Measurements from ENCODE around the gene PCSK1N. TPM values are rescaled to one million over a fixed set of nuclear protein-coding genes. Genes with fewer than 3 reads are reported as not detected.
"Not testable (repeated sequence)": the region's sequence is repeated elsewhere in the genome, so short reads cannot be mapped to it uniquely, and the experiment has no call there.

Gene PCSK1N
- total RNA-seq, 4 donors from 2014 or later = 3.0 to 15.9 (median 3.4) TPM; not detected in 1

GRCh38 chrX:48826135-48826875 is 9.1 kb downstream of the PCSK1N start, which contains the start of gene ERAS:
TSS of gene ERAS (plus strand) at chrX:48826513. CDS start at chrX:48829124, 2,611 bp downstream.
- intact Hi-C loops (cut with DNase I; ENCODE audit: low total_unique reads) = no loop called here

DNA sequence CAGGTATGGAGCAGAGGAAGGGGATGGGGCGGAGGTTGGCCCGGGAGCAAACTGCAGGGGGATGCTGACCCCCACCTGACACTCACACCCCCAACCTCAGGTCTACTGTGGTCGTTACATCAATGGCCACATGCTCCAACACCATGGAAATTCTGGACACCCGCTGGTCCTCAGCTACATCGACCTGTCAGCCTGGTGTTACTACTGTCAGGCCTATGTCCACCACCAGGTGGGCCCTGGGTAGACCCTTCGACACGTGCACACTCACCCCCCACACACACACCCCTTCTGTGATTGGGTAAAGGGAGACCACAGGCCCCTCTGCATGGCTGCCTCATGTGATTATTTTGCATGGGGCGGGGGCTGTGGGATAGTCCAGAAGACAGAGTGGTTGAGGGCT is 11.3 kb downstream of the PCSK1N start:
- H3K4me1 ChIP-seq = no peaks in the 10 kb centered on the region
- intact Hi-C loops (cut with DNase I; ENCODE audit: low total_unique reads) = no loop called here
- no peak overlapping the region for H3K4me3 ChIP-seq
- TF ChIP-seq CTCF (IDR thresholded peaks at IDR 0.05) (no peak), POLR2A (IDR thresholded peaks at IDR 0.05) (no peak)
- no peaks in the 10 kb centered on the region for H3K36me3 ChIP-seq
- no peaks in the 10 kb centered on the region for H3K9me3 ChIP-seq
- H3K27ac ChIP-seq = no peak overlapping the region
- no peaks in the 10 kb centered on the region for H3K27me3 ChIP-seq
- DNase-seq = no peak

More at GRCh38 chrX:48826135-48826875, 9.1 kb downstream of the PCSK1N start, which contains the start of gene ERAS:
- no peak for TF ChIP-seq CTCF (IDR thresholded peaks at IDR 0.05)
- TF ChIP-seq POLR2A (IDR thresholded peaks at IDR 0.05) = no peak
- Histone ChIP-seq H3K27me3 (no peaks in the 10 kb centered on the region), H3K27ac (no peak within 1 kb of the TSS), H3K4me1 (no peaks in the 10 kb centered on the region), H3K36me3 (no peaks in the 10 kb centered on the region), H3K9me3 (no peaks in the 10 kb centered on the region), H3K4me3 (no peak within 1 kb of the TSS)
- no peak for DNase-seq

DNA sequence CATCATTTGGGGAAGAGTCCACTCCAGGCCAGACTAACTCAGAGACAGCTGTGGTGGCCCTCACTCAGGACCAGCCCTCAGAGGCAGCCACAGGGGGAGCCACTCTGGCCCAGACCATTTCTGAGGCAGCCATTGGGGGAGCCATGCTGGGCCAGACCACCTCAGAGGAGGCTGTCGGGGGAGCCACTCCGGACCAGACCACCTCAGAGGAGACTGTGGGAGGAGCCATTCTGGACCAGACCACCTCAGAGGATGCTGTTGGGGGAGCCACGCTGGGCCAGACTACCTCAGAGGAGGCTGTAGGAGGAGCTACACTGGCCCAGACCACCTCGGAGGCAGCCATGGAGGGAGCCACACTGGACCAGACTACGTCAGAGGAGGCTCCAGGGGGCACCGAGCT is 12.4 kb downstream of the PCSK1N start:
- DNase-seq = no peak
- Histone ChIP-seq H3K4me1 (no peaks in the 10 kb centered on the region), H3K4me3 (no peak overlapping the region), H3K27me3 (no peaks in the 10 kb centered on the region), H3K36me3 (no peaks in the 10 kb centered on the region), H3K9me3 (no peaks in the 10 kb centered on the region), H3K27ac (no peak overlapping the region)
- TF ChIP-seq POLR2A (IDR thresholded peaks at IDR 0.05) (no peak), CTCF (IDR thresholded peaks at IDR 0.05) (no peak)
- intact Hi-C loops (cut with DNase I; ENCODE audit: low total_unique reads) = no loop called here

- H3K27ac ChIP-seq; intact Hi-C loops (cut with DNase I; ENCODE audit: low total_unique reads); H3K9me3 ChIP-seq; H3K27me3 ChIP-seq; DNase-seq; H3K4me3 ChIP-seq; H3K36me3 ChIP-seq; H3K4me1 ChIP-seq: not testable (repeated sequence)
These were observed 16.0 kb downstream of the PCSK1N start for GRCh38 chrX:48819394-48819793.

DNA sequence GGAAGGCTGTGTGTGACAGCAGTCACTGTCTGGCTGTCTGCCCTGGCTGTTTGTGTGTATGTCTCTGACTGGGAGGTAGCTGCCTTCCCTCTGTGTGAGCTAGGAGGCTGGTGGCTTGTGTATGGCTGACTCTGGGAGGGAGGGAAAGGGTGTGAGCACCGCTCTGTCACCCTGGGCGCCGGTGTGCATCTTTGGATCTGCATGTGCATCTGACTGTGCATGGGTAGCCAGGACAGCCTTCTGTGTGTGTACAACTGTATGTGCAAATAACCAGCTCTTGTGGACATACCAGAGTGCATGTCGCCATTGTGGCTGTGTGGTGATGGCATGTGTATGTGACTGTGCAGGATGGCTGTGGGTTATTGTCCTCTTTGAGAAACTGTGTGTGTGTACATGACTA is 16.5 kb downstream of the PCSK1N start:
- Histone ChIP-seq H3K4me1 (no peaks in the 10 kb centered on the region), H3K27me3 (no peaks in the 10 kb centered on the region), H3K27ac (no peak overlapping the region), H3K4me3 (no peak overlapping the region), H3K36me3 (no peaks in the 10 kb centered on the region), H3K9me3 (no peaks in the 10 kb centered on the region)
- intact Hi-C loops (cut with DNase I; ENCODE audit: low total_unique reads) = no loop called here
- TF ChIP-seq POLR2A (IDR thresholded peaks at IDR 0.05) = no peak
- TF ChIP-seq CTCF (IDR thresholded peaks at IDR 0.05) = no peak
- no peak for DNase-seq

Measured in uterus (tissue), 4 donors.